Measurements from ENCODE around the gene PAQR9. TPM values are rescaled to one million over a fixed set of nuclear protein-coding genes. Genes with fewer than 3 reads are reported as not detected.

Gene PAQR9
- total and polyA plus RNA-seq, 2 donors (not counting 3 experiments of a cell fraction or from before 2014, with no cell fraction given): not detected

DNA sequence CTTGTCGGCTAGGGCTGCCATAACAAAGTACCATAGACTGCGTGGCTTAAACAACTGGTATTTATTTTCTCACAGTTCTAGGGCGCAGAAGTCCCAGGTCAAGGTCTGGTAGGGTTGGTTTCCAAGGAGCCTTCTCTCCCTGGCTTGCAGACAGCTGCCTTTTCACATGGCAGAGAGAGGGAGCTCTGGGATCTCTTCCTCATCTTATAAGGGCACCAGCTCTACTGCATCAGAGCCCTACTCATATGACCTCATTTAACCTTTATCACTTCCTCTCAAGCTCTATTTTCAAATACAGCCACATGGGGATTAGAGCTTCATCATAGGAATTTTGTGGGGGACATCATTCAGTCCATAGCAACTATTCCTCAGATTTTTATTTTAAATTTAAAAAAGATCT is 17.6 kb upstream of the PAQR9 start:
- no peak overlapping the region for H2AFZ ChIP-seq (ENCODE audit: low read depth, low read length)
- H3K9ac ChIP-seq (replicated peaks; ENCODE audit: extremely low read depth, insufficient read depth, low read length): no peak overlapping the region
- ChIA-PET CTCF (interaction anchor here (1.1 to 1.9 kb wide), 8 partner anchors 8 to 152 kb away, joined by 3 to 11 read pairs (median 4); no protein-coding TSS in a partner anchor), POLR2A (interaction anchor here (0.6 kb wide), 1 partner anchor 142 kb away, joined by 5 read pairs; no protein-coding TSS in a partner anchor)
- no TSS peak for BruUV-seq (replicated peaks)
- no peaks in the 10 kb centered on the region for H3K36me3 ChIP-seq (ENCODE audit: control insufficient read depth in 2 of 2, extremely low read depth in 1 of 2, insufficient read depth in 2 of 2, low read length in 2 of 2)
- intact Hi-C loops (cut with micrococcal nuclease): no loop called here
- H3K4me3 ChIP-seq (replicated peaks in 1 of 3; ENCODE audit: insufficient read depth in 1 of 3, low read depth in 1 of 3, low read length in 3 of 3): no peak overlapping the region
- no peaks in the 10 kb centered on the region for H3K9me3 ChIP-seq (replicated peaks; ENCODE audit: control insufficient read depth, insufficient read depth, low read length)
- peaks cover 10 to 19% of the 10 kb centered on the region in 2 experiments for H3K27me3 ChIP-seq (ENCODE audit: control insufficient read depth in 2 of 2, insufficient read depth in 2 of 2, low read length in 2 of 2)
- H4K20me1 ChIP-seq (replicated peaks; ENCODE audit: control insufficient read depth, extremely low read depth, insufficient read depth, low read length): no peaks in the 10 kb centered on the region
- DNase-seq (ENCODE audit: low read depth, low spot score) (no peak), FAIRE-seq (no peak)
- TF ChIP-seq MYC (IDR thresholded peaks at IDR 0.05; ENCODE audit: low read depth, low read length) (no peak), JUN (IDR thresholded peaks at IDR 0.05; ENCODE audit: borderline replicate concordance, insufficient read depth, insufficient read length, low read depth) (no peak), EZH2 (IDR thresholded peaks at IDR 0.05; ENCODE audit: borderline replicate concordance, low read depth, low read length, severe bottlenecking) (no peak), POLR2AphosphoS5 (IDR thresholded peaks at IDR 0.05; ENCODE audit: insufficient read depth, low read depth, low read length) (no peak), FOS (IDR thresholded peaks at IDR 0.05; ENCODE audit: borderline replicate concordance, insufficient read depth, low read length) (no peak), GATA2 (IDR thresholded peaks at IDR 0.05; ENCODE audit: insufficient read depth, insufficient read length, low read depth, low read length) (no peak), POLR2A (IDR thresholded peaks at IDR 0.05; ENCODE audit: low read depth, low read length) (no peak)
- TF ChIP-seq, protein P1, sequence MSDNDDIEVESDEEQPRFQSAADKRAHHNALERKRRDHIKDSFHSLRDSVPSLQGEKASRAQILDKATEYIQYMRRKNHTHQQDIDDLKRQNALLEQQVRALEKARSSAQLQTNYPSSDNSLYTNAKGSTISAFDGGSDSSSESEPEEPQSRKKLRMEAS (IDR thresholded peaks at IDR 0.05; ENCODE audit: insufficient read depth, insufficient read length): no peak
- TF ChIP-seq, protein P2, sequence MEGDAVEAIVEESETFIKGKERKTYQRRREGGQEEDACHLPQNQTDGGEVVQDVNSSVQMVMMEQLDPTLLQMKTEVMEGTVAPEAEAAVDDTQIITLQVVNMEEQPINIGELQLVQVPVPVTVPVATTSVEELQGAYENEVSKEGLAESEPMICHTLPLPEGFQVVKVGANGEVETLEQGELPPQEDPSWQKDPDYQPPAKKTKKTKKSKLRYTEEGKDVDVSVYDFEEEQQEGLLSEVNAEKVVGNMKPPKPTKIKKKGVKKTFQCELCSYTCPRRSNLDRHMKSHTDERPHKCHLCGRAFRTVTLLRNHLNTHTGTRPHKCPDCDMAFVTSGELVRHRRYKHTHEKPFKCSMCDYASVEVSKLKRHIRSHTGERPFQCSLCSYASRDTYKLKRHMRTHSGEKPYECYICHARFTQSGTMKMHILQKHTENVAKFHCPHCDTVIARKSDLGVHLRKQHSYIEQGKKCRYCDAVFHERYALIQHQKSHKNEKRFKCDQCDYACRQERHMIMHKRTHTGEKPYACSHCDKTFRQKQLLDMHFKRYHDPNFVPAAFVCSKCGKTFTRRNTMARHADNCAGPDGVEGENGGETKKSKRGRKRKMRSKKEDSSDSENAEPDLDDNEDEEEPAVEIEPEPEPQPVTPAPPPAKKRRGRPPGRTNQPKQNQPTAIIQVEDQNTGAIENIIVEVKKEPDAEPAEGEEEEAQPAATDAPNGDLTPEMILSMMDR (IDR thresholded peaks at IDR 0.05; ENCODE audit: extremely low read depth in 1 of 2, insufficient read depth in 1 of 2, low read depth in 1 of 2, low read length in 2 of 2): no peak
- peaks cover 13% of the 10 kb centered on the region for H3K4me1 ChIP-seq (ENCODE audit: control insufficient read depth, extremely low read depth, insufficient read depth, low read length)
- H3K79me2 ChIP-seq (ENCODE audit: control insufficient read depth, insufficient read depth, low read length): no peaks in the 10 kb centered on the region
- no peak overlapping the region for H3K27ac ChIP-seq (ENCODE audit: insufficient read depth, low read depth, low read length)
- no peaks in the 10 kb centered on the region for H3K9me1 ChIP-seq (replicated peaks; ENCODE audit: control insufficient read depth, extremely low read depth, insufficient read depth, low read length)
- no peak overlapping the region for H3K4me2 ChIP-seq (ENCODE audit: insufficient read depth, low read length)
- dilution Hi-C loops (cut with MboI; ENCODE audit: extremely low pct_ligation_motif_present, low sequenced_read_pairs): no loop called here

Data from endothelial cell of umbilical vein (primary cell).